ENCODE data around the gene TRAPPC14. TPM values are rescaled to one million over a fixed set of nuclear protein-coding genes. Genes with fewer than 3 reads are reported as not detected.

The TRAPPC14 gene
- total RNA-seq, 1 donor from 2014 or later = 4.3 TPM

DNA sequence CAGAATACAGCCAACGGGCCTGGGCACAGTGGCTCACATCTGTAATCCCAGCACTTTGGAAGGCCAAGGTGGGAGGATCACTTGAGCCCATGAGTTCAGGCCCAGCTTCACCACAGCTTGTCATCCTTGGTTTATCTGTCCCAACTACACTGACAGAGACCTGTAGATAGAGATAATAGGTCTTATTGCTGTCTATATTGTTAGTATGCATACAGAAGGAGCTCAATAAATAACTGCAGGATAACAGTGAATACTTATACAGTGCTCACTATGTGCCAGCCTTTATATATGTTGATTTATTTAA is 37.8 kb downstream of the TRAPPC14 start:
- H3K27ac Mint-ChIP-seq = no peak overlapping the region
- H3K9me3 ChIP-seq (ENCODE audit: low read depth) = no peaks in the 10 kb centered on the region
- DNase-seq (ENCODE audit: low spot score) = no peak
- H3K27me3 ChIP-seq = no peaks in the 10 kb centered on the region
- H3K27ac ChIP-seq = no peak overlapping the region
- peak overlapping the region; percentile 99 for H3K4me3 ChIP-seq
- H3K9me3 Mint-ChIP-seq = no peaks in the 10 kb centered on the region
- H3K4me2 ChIP-seq = peak overlapping the region; percentile 84
- no peaks in the 10 kb centered on the region for H3K36me3 ChIP-seq
- H3K79me2 ChIP-seq (ENCODE audit: low read depth) = peaks cover 37% of the 10 kb centered on the region
- peaks cover 12% of the 10 kb centered on the region for H3K4me1 ChIP-seq
- no peaks in the 10 kb centered on the region for H4K20me1 ChIP-seq (ENCODE audit: low read depth)
- peaks cover 31% of the 10 kb centered on the region for H3F3A ChIP-seq (ENCODE audit: low read depth)
- H3K4me1 Mint-ChIP-seq = peaks cover 26% of the 10 kb centered on the region
- H2AFZ ChIP-seq (replicated peaks) = no peak overlapping the region
- peak overlapping the region; percentile 99 for H3K4me3 Mint-ChIP-seq
- no peak overlapping the region for H3K9ac ChIP-seq
- peaks cover 4% of the 10 kb centered on the region for H3K27me3 Mint-ChIP-seq (ENCODE audit: insufficient read depth, low read depth)
- TF ChIP-seq EZH2 (IDR thresholded peaks at IDR 0.05) (no peak), CTCF (IDR thresholded peaks at IDR 0.05) (no peak), EZH2phosphoT487 (IDR thresholded peaks at IDR 0.05) (no peak)
- peaks cover 15% of the 10 kb centered on the region for H3K36me3 Mint-ChIP-seq

DNA sequence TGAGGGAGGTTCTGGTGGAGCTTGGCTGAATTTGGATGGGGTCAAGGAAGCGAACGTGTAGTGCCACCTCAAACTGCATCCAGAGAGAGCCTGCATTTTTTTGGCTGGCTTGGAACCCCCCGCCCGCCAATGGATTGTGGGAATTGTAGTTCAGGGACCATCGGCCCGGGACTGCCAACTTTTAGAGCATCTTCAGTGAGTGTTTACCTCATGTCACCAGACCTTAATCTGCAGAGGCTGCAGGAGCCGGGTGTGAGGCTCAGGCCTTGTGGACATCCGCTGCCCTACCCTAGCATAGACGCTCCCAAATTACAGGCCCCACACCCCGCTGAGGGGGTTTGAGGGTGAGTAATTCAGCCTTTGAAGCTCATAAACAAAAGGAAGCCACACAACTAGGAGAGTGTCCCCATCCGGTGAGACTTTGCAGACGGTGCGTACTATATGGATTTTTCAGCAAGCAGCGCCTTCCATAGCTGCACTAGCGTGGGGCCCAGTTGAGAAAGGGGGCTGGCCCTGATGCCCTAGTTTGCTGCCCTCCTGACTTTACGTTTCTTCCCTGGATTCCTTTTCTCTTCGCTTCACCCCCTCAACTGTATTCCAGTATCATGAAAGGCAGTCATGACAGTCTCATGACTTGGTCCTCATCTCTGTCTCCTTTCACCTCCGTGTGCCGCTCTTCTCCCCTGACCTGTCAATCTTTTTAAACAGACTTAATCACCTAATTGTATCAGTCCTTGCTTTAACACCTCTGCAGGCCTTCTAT is 38.4 kb downstream of the TRAPPC14 start:
- Histone ChIP-seq H3K4me3 (peak overlapping the region; percentile 99), H3K27ac (no peak overlapping the region), H2AFZ (replicated peaks) (peak overlapping the region; percentile 96), H3K9me3 (ENCODE audit: low read depth) (no peaks in the 10 kb centered on the region), H4K20me1 (ENCODE audit: low read depth) (no peaks in the 10 kb centered on the region), H3K36me3 (no peaks in the 10 kb centered on the region), H3K27me3 (no peaks in the 10 kb centered on the region), H3K9ac (peak overlapping the region; percentile 11), H3K79me2 (ENCODE audit: low read depth) (peaks cover 34% of the 10 kb centered on the region), H3K4me1 (peaks cover 12% of the 10 kb centered on the region), H3K4me2 (peak overlapping the region; percentile 84), H3F3A (ENCODE audit: low read depth) (peaks cover 26% of the 10 kb centered on the region)
- Mint-ChIP-seq H3K4me3 (peak overlapping the region; percentile 99), H3K27me3 (ENCODE audit: insufficient read depth, low read depth) (peaks cover 4% of the 10 kb centered on the region), H3K4me1 (peaks cover 22% of the 10 kb centered on the region), H3K27ac (peak overlapping the region; percentile 100), H3K36me3 (peaks cover 15% of the 10 kb centered on the region), H3K9me3 (no peaks in the 10 kb centered on the region)
- TF ChIP-seq CTCF (IDR thresholded peaks at IDR 0.05) = no peak
- no peak for TF ChIP-seq EZH2phosphoT487 (IDR thresholded peaks at IDR 0.05)
- TF ChIP-seq EZH2 (IDR thresholded peaks at IDR 0.05) = no peak
- DNase-seq (ENCODE audit: low spot score) = peak; percentile 86

DNA sequence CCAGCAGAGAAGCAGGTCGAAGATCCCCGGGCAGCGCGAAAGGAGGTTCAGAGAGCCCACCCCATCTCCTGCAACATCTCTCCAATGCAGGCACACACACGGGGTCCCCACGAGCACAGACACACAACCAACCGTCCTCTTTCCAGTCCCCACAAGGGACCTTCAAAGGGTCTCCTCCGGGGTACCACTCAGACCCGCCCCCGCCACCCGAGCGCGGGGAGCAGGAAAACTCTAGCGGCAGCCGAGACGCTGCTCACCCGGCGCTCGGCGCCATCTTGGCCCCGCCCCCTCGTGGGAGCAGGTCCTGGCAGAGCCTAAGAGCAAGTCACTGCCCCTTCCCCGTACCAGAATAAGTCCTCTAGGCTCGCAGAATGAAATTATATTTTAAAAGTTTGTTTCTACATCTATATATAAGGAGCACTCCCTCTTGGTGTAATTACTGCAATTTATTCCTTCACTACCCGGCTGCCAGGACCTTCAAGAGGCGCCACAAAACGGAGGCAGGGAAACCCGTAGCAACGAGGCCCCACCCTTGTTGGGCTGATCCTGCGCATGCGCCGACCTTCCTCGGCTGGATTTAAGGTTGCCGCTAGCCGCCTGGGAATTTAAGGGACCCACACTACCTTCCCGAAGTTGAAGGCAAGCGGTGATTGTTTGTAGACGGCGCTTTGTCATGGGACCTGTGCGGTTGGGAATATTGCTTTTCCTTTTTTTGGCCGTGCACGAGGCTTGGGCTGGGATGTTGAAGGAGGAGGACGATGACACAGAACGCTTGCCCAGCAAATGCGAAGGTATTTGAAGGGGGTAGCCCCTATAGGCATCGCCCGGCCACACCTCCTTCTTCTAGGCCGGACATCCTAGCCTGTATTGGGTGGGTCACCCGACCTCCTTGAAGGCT is 39.2 kb downstream of the TRAPPC14 start, which contains the start of the genes CNPY4 and TAF6:
TSS of gene CNPY4 (plus strand) at position 563 of the 898 bp plus-strand sequence. CDS start at position 674, 111 bp downstream.
TSS of gene TAF6 (minus strand) at position 287 of the 898 bp plus-strand sequence. CDS start 5,149 bp downstream, outside the sequence.
- peak within 1 kb of the TSS; percentile 99 for H3K4me3 Mint-ChIP-seq
- peak within 1 kb of the TSS; percentile 84 for H3K4me2 ChIP-seq
- TF ChIP-seq CTCF (IDR thresholded peaks at IDR 0.05) (no peak), EZH2phosphoT487 (IDR thresholded peaks at IDR 0.05) (no peak), EZH2 (IDR thresholded peaks at IDR 0.05) (no peak)

More for the DNA sequence above, 39.2 kb downstream of the TRAPPC14 start, which contains the start of the genes CNPY4 and TAF6:
- peak within 1 kb of the TSS; percentile 96 for H2AFZ ChIP-seq (replicated peaks)
- H3K27ac Mint-ChIP-seq = peak within 1 kb of the TSS; percentile 100
- peak within 1 kb of the TSS; percentile 99 for H3K4me3 ChIP-seq
- no peaks in the 10 kb centered on the region for H4K20me1 ChIP-seq (ENCODE audit: low read depth)
- H3K9ac ChIP-seq = peak within 1 kb of the TSS; percentile 89
- H3K27me3 Mint-ChIP-seq (ENCODE audit: insufficient read depth, low read depth) = peaks cover 4% of the 10 kb centered on the region
- H3K27ac ChIP-seq = peak within 1 kb of the TSS; percentile 98
- H3F3A ChIP-seq (ENCODE audit: low read depth) = peaks cover 23% of the 10 kb centered on the region
- H3K4me1 ChIP-seq = peaks cover 12% of the 10 kb centered on the region
- H3K9me3 ChIP-seq (ENCODE audit: low read depth) = no peaks in the 10 kb centered on the region
- H3K4me1 Mint-ChIP-seq = peaks cover 17% of the 10 kb centered on the region
- no peaks in the 10 kb centered on the region for H3K9me3 Mint-ChIP-seq
- DNase-seq (ENCODE audit: low spot score) = peak; percentile 98
- H3K36me3 Mint-ChIP-seq = peaks cover 10% of the 10 kb centered on the region
- H3K36me3 ChIP-seq = no peaks in the 10 kb centered on the region
- H3K27me3 ChIP-seq = no peaks in the 10 kb centered on the region
- H3K79me2 ChIP-seq (ENCODE audit: low read depth) = peaks cover 34% of the 10 kb centered on the region

All from neural progenitor cell (in vitro differentiated cells).